Fibroblast of skin of scalp (primary cell): Measurements from ENCODE around the gene TP53BP1.

ENCODE experiments used
- DNase-seq: peaks from one replicate; pipeline ENCODE4 v3.0.0-alpha.2; 2013

The TP53BP1 gene

DNA sequence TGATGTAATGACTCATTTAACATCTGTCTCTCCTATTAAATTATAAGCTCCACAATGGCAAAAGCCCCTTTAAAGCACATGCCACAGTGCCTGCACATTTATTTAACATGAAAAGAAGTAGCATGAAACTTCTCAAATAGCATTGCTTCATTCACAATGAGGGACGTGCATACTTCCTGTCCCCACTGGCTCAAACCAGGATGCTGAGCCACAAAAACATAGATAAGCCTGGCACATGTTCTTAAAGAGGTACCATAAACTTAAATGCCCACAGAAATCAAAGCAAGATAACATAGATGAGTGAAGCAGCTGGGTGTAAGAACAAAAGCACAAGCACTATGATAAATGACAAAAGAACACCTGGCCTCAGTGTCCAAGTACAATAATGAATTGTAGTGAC, 3.8 kb downstream of the TP53BP1 start:
- DNase-seq: no peak

DNA sequence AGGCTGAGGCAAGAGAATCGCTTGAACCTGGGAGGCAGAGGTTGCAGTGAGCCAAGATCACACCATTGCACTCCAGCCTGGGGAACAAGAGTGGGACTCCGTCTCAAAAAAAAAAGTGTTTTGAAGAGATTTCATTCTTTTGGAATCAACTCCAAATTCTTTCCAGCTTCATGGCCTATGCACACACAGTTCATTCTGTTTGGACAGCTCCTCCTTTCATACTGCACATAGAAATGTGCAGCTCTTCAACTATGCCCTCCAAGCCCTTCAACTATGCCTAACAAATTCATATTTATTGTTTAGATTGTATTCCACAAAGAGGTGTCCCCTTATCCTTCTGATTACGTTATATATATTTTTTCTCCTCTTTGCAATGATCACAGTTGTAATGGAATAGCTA, 4.2 kb downstream of the TP53BP1 start:
- no peak for DNase-seq

DNA sequence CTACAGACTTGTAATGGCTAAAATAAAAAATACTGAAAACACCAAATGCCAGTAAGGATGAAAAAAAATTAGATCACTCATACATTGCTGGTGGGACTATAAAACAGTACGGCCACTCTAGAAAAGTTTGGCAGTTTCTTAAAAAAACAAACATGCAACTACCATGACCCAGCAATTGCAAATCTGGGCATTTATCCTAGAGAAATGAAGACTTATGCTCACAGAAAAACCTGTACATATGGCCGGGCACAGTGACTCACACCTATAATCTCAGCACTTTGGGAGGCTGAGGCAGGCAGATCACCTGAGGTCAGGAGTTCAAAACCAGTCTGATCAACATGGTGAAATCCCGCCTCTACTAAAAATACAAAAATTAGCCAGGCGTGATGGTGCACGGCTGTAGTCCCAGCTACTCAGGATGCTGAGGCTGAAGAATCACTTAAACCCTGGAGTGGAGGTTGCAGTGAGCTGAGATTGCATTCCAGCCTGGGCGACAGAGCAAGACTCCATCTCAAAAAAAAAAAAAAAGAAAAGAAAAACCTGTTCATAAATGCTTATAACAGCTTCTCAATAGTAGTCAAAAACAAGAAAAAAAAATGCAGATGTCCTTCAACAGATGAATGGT, 5.6 kb downstream of the TP53BP1 start:
- no peak for DNase-seq

DNA sequence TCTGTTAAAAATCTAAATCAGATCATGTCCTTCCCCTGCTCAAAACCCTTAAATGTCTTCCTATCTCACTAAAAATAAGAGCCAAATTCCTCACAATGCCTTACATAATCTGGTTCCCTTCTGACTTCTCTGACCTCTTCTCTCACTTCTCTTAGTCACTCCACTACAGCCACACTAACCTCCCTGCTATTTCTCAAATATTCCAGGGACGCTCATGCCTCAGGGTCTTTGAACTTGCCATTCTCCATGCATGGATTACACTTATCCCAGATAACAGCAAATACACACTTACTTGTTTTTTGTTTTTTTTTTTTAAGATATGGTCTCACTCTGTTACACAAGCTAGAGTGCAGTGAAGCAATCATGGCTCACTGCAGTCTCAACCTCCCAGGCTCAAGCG, 8.5 kb downstream of the TP53BP1 start:
- DNase-seq: no peak

DNA sequence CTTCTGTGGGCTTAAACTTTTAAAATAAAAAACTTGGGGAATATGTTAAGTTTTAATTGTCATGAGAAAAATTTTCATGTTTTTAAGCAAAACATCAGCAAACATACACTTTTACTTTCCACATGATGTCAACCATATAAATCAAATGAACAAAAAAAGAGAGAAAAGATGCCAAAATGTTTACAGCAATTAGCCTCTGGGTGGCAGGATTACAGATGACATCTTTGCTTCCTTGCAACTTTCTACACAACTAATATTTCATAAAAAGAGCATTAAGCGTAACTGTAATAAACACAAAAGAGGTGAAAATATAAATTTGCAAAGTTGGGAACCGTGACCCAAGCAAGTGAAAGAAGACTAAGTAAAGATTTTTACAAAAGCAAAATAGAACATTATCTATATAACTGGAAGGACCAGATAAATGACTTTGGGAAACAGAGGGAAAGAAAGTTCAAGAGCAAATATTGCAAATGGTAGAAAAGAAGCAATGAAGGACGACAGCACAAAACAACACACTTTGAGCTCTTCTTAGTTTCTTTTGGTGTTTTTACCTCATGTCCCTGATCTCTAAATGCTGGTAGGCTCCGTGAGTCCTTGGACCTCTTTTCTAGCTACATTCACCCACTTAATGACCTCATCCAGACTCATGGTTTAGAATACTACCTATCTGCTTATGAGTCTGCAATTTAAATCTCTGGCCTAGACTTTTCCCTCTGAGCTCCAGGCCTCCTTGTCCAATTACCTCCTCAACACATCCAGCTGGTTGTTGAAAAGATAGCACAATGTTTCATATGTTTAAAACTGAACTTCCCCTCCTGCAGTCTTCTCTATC, 9.4 kb downstream of the TP53BP1 start:
- peak; percentile 40 for DNase-seq

DNA sequence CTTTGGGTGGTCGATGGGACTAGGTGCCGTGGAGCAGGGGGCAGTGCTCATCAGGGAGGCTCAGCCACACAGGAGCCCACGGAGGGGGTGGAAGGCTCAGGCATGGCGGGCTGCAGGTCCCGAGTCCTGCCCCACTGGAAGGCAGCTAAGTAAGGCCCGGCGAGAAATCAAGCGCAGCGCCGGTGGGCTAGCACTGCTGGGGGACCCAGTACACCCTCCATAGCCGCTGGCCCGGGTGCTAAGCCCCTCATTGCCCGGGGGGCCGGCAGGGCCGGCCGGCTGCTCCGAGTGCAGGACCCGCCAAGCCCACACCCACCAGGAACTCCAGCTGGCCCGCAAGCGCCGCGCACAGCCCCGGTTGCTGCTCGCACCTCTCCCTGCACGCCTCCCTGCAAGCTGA, 19.1 kb downstream of the TP53BP1 start:
- DNase-seq: no peak

DNA sequence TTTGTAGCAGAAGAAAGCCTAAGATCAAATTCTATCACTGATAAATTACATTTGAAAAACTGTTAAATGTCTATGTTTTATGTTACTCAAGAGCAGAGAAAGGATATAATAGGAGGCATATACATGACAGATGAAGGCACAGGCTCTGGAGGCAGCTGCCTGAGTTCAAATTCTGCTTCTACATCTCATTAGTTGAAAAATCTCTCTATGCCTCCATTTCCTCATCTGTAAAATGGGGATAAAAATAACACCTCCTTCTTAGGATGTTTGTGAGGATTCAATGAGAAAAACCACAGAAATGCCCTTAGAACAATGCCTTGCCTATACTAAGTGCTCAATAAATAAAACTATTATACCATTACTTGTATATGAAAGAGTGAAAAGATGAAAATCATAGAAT, 21.0 kb downstream of the TP53BP1 start:
- no peak for DNase-seq

DNA sequence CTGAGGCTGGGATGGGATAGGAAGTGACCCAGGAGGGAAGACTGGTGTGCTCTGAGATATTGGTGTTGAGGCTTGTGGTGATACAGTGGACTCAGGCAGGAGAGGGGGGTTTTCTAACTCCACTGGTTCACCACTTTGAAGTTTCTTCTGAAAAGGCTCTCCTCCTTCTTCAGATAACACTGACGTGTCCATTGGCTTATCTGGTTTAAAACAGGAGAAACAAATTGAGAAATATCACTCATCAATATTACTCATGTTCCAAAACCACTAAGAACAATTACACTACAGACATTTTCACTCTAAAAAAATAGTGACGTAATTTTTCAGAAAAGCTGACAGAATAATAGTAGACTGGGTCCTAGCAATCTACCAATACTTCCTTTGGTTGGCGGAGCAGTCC, 23.1 kb downstream of the TP53BP1 start:
- peak; percentile 9 for DNase-seq

DNA sequence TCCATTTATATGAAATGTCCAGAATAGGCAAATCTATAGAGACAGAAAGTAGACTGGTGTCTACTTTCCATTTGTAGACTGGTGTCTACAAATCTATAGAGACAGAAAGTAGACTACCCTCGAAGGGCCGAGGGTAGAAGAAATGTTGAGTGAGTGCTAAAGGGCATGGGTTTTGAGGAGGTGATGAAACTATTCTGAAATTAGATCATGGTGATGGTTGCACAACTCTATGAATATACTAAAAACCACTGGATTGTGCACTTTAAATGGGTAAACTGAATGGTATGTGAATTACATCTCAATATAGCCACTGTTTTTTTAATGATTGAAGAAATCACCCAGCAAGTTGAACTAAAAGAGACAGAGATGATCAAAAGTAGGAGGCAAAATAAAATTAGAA, 27.9 kb downstream of the TP53BP1 start:
- peak; percentile 93 for DNase-seq

DNA sequence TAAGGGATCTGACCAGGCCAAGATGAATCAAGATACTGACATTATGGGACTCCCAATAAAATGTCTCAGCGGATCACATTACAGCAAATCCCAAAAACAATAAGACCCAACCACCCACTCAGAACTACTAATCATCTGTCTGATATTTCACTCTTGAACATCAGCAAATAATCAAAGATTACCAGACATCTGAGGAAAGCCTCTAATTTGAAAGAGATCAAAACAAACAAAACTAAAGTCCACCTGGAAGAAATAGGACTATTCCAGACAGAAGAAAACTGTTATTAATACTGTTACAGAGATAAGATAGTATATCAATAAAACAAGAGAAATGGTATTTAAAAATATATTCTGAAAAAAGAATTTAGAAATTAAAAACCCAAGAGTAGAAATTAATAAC, 29.0 kb downstream of the TP53BP1 start:
- no peak for DNase-seq

DNA sequence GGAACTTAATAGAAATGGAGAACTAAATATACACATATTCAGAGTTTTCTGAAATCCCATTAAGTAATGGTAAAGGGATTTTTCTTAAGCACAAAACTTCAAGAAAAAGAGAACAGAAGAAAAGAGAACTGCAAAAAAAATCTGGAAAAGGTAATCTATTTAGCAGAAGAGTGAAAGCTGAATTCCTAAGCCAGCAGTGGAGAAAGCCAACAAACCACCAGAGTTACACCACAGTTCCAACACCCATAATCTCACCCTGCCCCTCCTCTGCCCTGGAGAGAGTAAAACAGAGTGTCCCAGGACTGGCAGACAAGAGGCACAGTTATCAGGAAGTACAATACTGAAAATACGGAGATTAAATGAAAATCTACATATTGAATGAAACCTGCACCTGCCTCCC, 29.4 kb downstream of the TP53BP1 start:
- DNase-seq: peak; percentile 48

DNA sequence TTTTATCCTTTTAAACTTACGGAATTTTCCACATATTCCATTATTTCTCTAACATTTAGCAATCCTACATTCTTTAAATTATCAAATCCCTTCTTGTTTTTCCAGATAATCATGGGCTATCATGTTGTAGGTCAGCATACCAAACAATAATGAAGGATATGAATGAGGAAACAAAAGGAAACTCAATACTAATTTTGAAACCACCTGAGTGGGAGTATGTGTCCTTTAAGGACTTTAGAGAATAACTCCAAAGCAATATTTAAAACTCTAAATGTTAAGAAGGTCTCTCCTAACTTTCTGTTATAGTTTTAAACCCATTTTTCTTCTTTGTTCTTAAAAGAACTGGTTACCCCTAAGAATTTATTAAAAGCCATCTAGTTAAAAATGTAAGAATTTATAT, 43.0 kb downstream of the TP53BP1 start:
- DNase-seq: no peak

DNA sequence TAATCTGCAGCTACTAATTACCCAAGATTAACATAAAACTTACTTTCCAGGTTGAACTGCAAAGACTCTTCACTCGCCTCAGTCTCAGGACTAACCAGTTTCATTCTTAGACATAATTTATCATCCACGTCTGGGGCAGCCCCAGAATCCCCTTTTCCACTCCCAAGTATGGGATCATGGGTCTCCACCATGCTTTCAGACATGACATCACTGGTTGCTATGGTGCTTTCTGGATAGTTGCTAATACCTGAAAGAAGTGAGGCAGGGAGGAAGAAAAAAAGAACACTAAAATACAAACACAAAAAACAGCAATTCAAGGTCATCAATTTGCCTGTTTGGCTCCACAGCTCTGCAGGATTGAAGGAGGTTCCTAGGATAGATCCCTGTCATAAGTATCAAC, 46.6 kb downstream of the TP53BP1 start:
- no peak for DNase-seq

DNA sequence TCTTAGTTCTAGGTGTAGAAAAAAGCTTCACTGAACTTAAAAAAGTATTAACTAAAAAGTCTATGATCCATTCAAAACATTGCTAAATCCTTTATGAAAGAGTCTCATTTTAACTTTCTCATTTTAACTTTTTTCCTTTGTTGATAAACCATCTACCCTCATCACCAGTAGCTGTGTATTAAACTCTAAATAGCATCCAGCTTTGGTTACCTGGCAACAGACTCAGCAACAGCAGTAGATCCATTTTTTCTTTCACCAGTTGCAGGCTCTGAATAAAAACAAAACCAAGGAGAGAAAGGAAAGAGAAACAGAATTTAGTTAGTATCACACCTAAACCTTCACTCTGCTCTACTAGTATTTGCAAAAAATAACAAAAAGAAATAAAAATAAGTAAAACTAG, 51.6 kb downstream of the TP53BP1 start:
- DNase-seq: peak; percentile 49

DNA sequence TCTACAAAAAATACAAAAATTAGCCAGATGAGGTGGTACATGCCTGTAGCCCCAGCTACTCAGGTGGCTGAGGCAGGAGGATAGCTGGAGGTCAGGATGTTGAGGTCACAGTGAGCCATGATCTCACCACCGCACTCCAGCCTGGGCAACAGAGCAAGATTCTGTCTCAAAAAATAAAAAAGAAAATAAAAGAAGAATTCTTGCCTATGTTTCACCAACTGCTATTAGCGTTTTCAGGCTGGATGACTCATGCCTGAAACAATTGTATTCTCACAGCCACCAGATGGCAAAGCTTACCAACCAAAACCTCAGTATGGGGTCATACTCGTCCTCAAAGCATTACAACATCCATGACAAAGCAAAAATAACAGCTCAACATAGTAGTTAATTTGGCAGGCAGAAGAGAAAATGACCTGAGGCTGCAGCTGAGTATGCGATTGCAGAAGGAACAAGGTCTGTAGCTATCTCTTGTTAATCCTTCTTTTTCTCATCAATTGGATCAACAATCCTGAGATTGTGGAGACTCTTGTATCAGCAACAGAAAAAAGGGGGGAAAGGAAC, 52.2 kb downstream of the TP53BP1 start:
- DNase-seq: peak; percentile 96

DNA sequence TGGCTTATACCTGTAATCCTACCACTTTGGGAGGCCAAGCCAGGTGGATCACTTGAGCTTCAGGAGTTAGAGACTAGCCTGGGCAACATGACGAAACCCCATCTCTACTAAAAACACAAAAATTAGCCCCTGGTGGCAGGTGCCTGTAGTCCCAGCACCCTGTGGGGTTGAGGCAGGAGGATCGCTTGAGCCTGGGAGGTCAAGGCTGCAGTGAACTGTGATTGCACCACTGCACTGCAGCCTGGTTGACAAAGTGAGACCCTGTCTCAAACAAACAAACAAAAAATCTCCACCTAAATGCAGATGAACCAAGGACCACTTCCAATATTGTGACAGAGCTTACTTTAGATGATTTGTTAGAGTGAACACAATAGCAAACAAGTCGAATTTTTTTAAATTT, 53.7 kb downstream of the TP53BP1 start:
- no peak for DNase-seq

DNA sequence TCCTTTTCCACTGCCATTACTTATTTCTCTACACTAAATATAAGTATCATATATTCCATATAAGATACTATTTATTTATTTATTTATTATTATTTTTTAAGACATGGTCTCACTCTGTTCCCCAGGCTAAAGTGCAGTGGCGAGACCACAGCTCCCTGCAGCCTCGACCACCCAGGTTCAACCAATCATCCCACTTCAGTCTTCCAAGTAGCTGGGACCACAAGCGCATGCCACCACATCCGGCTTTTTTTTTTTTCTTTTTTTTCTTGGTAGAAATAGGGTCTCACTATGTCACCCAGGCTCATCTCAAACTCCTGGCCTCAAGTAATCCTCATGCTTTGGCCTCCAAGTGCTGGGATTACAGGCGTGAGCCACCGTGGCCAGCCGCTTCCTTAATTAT, 56.6 kb downstream of the TP53BP1 start:
- DNase-seq: no peak

DNA sequence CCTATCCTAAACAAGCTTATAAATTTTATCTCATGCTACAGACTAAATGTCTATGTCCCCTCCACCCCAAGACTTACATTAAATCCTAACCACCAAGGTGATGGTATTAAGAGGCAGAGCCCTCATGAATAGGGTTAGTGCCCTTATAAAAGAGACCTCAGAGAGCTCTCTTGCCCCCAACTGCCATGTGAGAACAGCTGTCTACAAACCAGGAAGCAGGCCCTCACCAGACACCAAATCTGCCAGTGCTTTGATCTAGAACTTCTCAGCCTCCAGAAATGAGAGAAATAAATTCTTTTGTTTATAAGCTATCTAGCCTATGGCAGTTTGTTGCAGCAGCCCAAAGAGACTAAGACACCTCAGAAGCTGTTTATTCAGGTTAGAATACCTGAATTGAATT, 58.5 kb downstream of the TP53BP1 start:
- no peak for DNase-seq

DNA sequence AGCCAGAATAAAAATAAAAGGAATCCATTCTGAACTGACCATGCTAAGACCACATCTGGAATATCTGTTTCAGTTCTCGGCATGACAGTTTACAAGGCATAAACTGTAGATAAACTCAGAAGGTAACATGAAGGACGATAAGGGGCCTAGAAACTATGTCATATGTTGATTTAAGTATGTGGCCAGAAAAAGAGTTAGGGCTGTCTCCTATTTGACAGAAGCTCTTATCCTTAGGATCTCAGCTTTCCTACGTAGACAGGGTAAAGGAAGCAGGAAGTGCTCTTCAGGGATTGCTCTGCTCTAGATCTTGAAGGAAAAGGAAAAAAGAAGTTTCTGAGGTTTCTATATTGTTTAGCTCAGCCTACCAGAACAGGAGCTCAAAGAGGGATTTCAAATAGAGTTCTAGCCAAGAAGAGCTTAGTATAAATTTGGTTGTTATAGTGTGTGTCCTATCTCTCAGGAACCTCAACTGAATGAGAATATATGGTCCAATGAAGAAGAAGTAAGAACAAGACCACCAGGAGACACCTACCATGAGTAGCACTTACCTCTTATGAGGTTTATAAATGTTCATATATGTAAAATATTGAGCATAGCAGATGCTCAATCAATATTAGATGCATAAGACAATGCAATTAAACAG, 59.2 kb downstream of the TP53BP1 start:
- DNase-seq: no peak

DNA sequence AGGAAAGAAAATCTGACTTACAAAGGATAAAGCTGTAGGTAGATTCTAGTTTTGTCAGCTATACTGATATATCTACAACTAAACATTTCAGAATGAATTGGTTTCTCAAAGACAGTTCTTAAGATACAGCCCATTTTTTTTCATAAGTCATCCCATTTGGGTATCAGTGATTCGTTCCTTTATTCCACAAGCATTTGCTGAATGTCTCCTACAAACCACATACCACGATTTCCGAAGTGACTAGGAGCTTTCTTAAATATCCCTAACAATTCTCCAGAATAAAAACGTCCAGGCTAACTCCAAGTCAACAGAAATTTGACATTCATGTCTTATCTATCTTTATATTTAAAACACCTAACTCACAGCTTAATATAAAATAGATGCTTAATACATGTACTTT, 59.8 kb downstream of the TP53BP1 start:
- DNase-seq: peak; percentile 60

DNA sequence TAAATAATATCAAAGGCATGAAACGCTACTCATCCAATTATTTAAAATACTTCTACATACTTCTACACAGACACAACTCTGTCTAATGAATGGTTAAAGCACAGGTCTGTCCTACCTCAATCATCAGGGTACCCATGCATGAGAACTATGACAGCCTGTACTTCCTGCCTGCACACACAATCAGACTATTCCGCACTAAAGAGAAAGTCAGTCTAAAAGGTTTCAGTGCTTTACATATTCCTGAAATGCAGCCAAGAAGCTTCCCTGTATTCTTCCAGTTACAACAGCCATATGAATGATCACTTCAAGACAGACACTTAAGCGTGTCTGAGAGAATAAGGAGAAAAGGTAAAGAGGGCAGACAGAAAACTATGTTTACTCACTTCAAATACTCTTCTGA, 63.3 kb downstream of the TP53BP1 start:
- no peak for DNase-seq

DNA sequence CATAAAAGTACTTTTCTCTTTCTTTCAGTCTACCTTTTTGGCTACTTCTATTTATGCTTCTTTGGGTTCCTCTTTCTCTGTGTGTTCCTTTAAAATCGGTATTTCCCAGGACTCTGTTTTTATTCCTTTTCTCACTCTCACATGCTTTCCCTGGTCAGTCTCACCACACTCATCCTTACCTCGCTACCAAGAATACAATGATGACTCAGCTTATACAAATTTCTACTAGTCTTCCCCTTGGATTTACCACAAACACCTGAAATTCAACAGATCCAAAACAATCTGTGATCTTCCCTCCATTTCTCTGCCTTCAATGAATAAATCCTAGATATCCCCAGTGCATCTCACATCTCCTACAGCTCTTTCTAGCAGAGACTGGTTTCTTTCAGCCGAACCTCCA, 69.2 kb downstream of the TP53BP1 start:
- no peak for DNase-seq

DNA sequence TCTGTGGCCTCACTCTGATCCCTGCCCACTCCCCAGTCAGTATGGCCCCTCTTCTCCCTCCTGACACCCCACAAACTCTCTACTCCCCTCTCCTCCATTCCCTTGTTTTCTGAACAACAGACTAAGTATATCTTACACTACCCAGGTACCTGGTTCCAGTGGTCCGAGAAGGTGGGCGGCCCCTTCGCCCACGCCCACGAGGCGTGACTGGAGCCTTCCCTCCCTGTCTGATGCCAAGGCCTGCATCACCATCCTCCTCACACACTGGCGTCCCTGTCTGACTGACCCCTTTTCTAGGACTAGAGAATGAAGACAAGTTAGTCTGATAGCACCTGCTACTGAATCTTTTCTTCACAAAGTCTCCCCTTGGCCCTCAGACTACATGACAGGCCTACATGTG, 72.1 kb downstream of the TP53BP1 start:
- no peak for DNase-seq

DNA sequence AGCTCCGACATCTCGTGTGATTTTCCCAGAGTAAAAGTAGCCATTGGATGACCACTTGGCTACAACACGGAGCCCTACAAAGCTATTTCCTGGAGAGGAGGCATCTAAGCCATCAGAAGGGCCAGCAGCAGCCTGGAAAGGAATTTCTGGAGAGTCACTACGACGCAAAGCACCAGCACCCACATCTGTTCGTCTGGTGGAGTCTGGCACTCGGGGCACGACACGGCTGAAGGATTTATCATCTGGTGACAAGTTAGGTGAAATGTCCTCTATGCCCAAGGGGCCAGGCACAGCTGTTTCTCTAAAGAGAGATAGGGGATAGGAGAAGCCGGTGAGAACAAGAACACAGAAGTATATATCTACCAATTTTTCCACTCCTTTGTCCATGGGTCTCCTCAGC, 72.5 kb downstream of the TP53BP1 start:
- no peak for DNase-seq
